ENCODE measurements around the gene U2SURP. TPM values are rescaled to one million over a fixed set of nuclear protein-coding genes. Genes with fewer than 3 reads are reported as not detected.
"Not testable (repeated sequence)": the region's sequence is repeated elsewhere in the genome, so short reads cannot be mapped to it uniquely, and the experiment has no call there.

Gene U2SURP
- total and polyA plus RNA-seq, 10 of the 15 experiments (the other 5 are each of a cell fraction or from before 2014, with no cell fraction given) = 76.3 to 277 (median 150) TPM

GRCh38 chr3:143072298-143073020, 71.1 kb downstream of the U2SURP start:
- DNase-seq (ENCODE audit: low read depth, low spot score); H3K4me3 ChIP-seq; H3K27me3 ChIP-seq (replicated peaks in 1 of 2; ENCODE audit: control insufficient read depth in 2 of 2, insufficient read depth in 2 of 2, low read length in 1 of 2); H4K20me1 ChIP-seq (ENCODE audit: control insufficient read depth, insufficient read depth); H3K4me1 ChIP-seq (ENCODE audit: control insufficient read depth, insufficient read depth, low read length); H3K79me2 ChIP-seq (ENCODE audit: control insufficient read depth, insufficient read depth, low read length); H2AFZ ChIP-seq (ENCODE audit: control insufficient read depth, low read depth, low read length); BruUV-seq (replicated peaks); H3K4me2 ChIP-seq (ENCODE audit: control insufficient read depth, insufficient read depth); in situ Hi-C loops (cut with MboI); ATAC-seq; RAD21 ChIA-PET (ENCODE audit: unreplicated experiment); CTCF ChIA-PET; FAIRE-seq; H3K27ac ChIP-seq (ENCODE audit: control insufficient read depth, insufficient read depth); intact Hi-C loops (cut with micrococcal nuclease; ENCODE audit: unreplicated experiment); H3K36me3 ChIP-seq (ENCODE audit: control insufficient read depth in 2 of 2, insufficient read depth in 2 of 2, low read length in 1 of 2); H3K9ac ChIP-seq (ENCODE audit: control insufficient read depth, insufficient read depth, low read length); POLR2A ChIA-PET; H3K9me3 ChIP-seq (replicated peaks; ENCODE audit: control insufficient read depth, insufficient read depth, low read length): not testable (repeated sequence)
- 77% methylated on average over 12 of the region's 12 CpGs for WGBS (ENCODE audit: insufficient coverage, insufficient replicate concordance, low lambda C conversion rate, missing lambda C conversion rate)
- SMC1A ChIA-PET (ENCODE audit: uncharacterized antibody, unreplicated experiment) = interaction anchor here (1.1 to 1.9 kb wide), 2 partner anchors 9 to 39 kb away, joined by 3 to 7 read pairs; no protein-coding TSS in a partner anchor

GRCh38 chr3:143073541-143073940, 72.2 kb downstream of the U2SURP start:
- 83% methylated on average over 12 of the region's 15 CpGs for WGBS (ENCODE audit: insufficient coverage, insufficient replicate concordance, low lambda C conversion rate, missing lambda C conversion rate)
- in situ Hi-C loops (cut with MboI); CTCF ChIA-PET: not testable (repeated sequence)

GRCh38 chr3:143073983-143074382, 72.6 kb downstream of the U2SURP start:
- POLR2A ChIA-PET; ATAC-seq; H2AFZ ChIP-seq (ENCODE audit: control insufficient read depth, low read depth, low read length); in situ Hi-C loops (cut with MboI); CTCF ChIA-PET; DNase-seq (ENCODE audit: low read depth, low spot score); H3K9ac ChIP-seq (ENCODE audit: control insufficient read depth, insufficient read depth, low read length); H3K27me3 ChIP-seq (replicated peaks in 1 of 2; ENCODE audit: control insufficient read depth in 2 of 2, insufficient read depth in 2 of 2, low read length in 1 of 2); FAIRE-seq; H3K36me3 ChIP-seq (ENCODE audit: control insufficient read depth in 2 of 2, insufficient read depth in 2 of 2, low read length in 1 of 2); intact Hi-C loops (cut with micrococcal nuclease; ENCODE audit: unreplicated experiment); H4K20me1 ChIP-seq (ENCODE audit: control insufficient read depth, insufficient read depth); H3K27ac ChIP-seq (ENCODE audit: control insufficient read depth, insufficient read depth); BruUV-seq (replicated peaks); H3K9me3 ChIP-seq (replicated peaks; ENCODE audit: control insufficient read depth, insufficient read depth, low read length); H3K4me1 ChIP-seq (ENCODE audit: control insufficient read depth, insufficient read depth, low read length); SMC1A ChIA-PET (ENCODE audit: uncharacterized antibody, unreplicated experiment); RAD21 ChIA-PET (ENCODE audit: unreplicated experiment); H3K4me3 ChIP-seq; H3K4me2 ChIP-seq (ENCODE audit: control insufficient read depth, insufficient read depth); H3K79me2 ChIP-seq (ENCODE audit: control insufficient read depth, insufficient read depth, low read length): not testable (repeated sequence)
- WGBS (ENCODE audit: insufficient coverage, insufficient replicate concordance, low lambda C conversion rate, missing lambda C conversion rate) = 63% methylated on average over 3 of the region's 5 CpGs

More at GRCh38 chr3:143073541-143073940, 72.2 kb downstream of the U2SURP start:
- DNase-seq (ENCODE audit: low read depth, low spot score); POLR2A ChIA-PET; H3K4me3 ChIP-seq; H3K79me2 ChIP-seq (ENCODE audit: control insufficient read depth, insufficient read depth, low read length); RAD21 ChIA-PET (ENCODE audit: unreplicated experiment); H3K36me3 ChIP-seq (ENCODE audit: control insufficient read depth in 2 of 2, insufficient read depth in 2 of 2, low read length in 1 of 2); H3K9me3 ChIP-seq (replicated peaks; ENCODE audit: control insufficient read depth, insufficient read depth, low read length); H4K20me1 ChIP-seq (ENCODE audit: control insufficient read depth, insufficient read depth); H3K4me1 ChIP-seq (ENCODE audit: control insufficient read depth, insufficient read depth, low read length); ATAC-seq; intact Hi-C loops (cut with micrococcal nuclease; ENCODE audit: unreplicated experiment); H3K9ac ChIP-seq (ENCODE audit: control insufficient read depth, insufficient read depth, low read length); H3K27ac ChIP-seq (ENCODE audit: control insufficient read depth, insufficient read depth); H2AFZ ChIP-seq (ENCODE audit: control insufficient read depth, low read depth, low read length); SMC1A ChIA-PET (ENCODE audit: uncharacterized antibody, unreplicated experiment); H3K4me2 ChIP-seq (ENCODE audit: control insufficient read depth, insufficient read depth); FAIRE-seq; H3K27me3 ChIP-seq (replicated peaks in 1 of 2; ENCODE audit: control insufficient read depth in 2 of 2, insufficient read depth in 2 of 2, low read length in 1 of 2); BruUV-seq (replicated peaks): not testable (repeated sequence)
